SW 1271 (cell line): ENCODE measurements around the gene ELAC1.
"Not testable (repeated sequence)": the region's sequence is repeated elsewhere in the genome, so short reads cannot be mapped to it uniquely, and the experiment has no call there.

Source experiments
- DNase-seq, 2 experiments: peaks; one replicate each; lab custom pipeline; 2025; lab: John Stamatoyannopoulos, UW

The ELAC1 gene, protein sequence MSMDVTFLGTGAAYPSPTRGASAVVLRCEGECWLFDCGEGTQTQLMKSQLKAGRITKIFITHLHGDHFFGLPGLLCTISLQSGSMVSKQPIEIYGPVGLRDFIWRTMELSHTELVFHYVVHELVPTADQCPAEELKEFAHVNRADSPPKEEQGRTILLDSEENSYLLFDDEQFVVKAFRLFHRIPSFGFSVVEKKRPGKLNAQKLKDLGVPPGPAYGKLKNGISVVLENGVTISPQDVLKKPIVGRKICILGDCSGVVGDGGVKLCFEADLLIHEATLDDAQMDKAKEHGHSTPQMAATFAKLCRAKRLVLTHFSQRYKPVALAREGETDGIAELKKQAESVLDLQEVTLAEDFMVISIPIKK

GRCh38 chr18:50967714-50968661 is at the start of gene ELAC1:
ELAC1 (plus strand) TSS chr18:50968040; CDS start chr18:50974405, 6,365 bp downstream.
- DNase-seq, result peak; percentile 10 to 47

DNA sequence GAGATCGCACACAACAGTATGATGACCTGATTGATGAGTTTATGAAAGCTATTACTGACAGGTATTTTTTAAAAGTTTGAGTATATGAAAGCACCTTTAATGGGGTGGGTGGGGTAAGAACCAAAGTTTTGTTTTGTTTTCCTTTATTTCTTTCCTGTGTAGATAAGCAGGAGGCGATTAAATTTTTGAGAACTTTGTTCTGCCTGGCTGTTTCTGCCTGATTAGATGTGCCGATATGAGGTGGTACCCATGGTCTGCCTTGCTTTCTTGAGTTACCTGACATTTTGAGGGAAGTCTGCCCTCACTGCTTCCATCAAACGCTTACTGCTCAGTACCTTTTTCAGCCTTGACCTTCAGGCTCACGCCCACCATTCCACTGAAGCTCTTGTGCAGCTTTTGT is 49.7 kb upstream of the ELAC1 start:
- DNase-seq, result no peak

DNA sequence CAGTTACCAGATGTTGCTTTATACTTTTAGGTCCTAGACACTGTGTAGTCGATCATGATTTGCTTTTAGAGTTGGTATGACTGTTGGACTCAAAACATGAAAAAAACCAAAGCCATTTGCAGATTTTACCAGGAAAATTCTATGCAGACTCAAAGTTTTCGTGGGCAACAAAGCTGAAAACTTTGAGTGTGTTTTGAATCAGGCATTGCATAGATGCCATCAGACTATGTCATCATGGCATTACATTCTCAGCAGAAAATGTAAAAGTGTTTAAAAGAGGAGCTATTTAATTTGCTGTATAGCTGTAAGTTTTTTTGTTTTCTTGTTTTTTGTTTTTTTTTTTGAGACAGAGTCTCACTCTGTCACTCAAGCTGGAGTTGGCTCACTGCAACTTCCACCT is 43.5 kb upstream of the ELAC1 start:
- DNase-seq, result no peak

- DNase-seq, result no peak
Observed at GRCh38 chr18:50926521-50926920, 41.3 kb upstream of the ELAC1 start.

- DNase-seq, result no peak
Observed at GRCh38 chr18:50928551-50928950, 39.3 kb upstream of the ELAC1 start.

- no peak for DNase-seq
Observed at GRCh38 chr18:50933684-50934083, 34.2 kb upstream of the ELAC1 start.

GRCh38 chr18:50934545-50935211 is 33.2 kb upstream of the ELAC1 start:
- DNase-seq, result no peak

GRCh38 chr18:50935493-50936191 is 32.2 kb upstream of the ELAC1 start:
- DNase-seq, result no peak

GRCh38 chr18:50937183-50937582 is 30.7 kb upstream of the ELAC1 start:
- no peak for DNase-seq

DNA sequence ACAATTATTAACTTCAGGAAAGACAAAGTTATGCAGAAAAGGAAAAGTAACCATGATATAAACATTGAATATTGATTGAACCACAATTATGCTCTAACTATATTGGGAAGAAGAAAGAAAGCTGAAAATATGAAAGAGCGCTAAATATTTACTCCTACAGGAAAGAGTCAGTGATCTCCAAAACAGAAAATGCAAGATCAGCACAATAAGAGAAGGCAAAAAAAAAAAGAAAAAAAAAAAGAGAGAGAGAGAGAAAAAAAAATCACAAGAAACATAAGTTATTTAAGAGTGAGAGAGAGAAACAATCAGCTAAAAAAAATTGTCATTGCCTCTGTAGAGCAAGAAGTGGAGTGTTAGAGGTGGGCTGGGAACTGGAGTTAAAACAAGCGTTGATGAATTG is 28.9 kb upstream of the ELAC1 start:
- DNase-seq, result no peak

DNA sequence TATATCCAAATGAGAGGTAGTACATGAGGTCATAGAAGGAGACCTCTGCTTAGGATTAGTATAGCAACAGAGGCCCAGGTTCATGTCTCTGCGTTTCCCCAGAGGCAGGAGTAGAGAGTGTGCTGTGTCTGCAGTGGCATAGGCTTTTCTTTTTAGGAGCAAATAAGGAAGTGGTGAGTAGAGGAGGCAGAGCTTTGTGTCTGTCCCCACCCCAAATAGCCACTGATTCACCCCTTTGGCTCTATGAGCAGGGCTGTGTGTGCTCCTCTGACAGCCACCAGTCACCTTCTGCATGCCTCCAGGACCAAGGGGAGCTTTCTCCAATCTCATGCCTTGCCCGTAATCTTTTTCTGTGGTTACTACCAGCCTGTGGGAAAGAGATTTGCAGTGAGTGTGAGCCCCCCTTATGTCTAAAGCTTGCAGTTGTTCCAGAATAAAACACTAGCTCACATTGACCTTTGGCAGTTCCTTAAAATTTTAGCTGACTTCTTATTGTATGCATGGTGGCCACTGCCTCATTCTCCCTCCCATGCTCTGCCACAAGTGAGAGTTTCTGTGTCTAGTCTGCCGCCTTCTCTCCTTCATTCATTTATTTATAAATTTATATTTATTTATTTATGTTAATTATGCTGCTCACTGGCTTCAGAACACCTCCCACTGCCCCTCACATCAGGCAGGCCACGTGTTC is 23.5 kb upstream of the ELAC1 start:
- DNase-seq, result no peak

DNA sequence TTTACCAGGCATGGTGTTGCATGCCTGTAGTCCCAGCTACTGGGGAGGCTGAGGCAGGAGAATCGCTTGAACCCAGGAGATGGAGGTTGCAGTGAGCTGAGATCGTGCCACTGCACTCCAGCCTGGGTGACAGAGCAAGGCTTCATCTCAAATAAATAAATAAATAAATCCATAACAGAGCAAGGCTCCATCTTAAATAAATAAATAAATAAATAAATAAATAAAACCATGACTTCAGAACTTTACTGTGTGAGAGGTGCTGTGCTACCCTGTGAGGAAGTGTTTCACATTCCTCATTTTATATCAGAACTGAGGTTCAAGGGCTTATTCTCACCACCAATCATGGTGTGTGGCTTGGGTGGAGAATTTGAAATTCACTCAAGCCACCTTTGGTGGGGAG is 21.9 kb upstream of the ELAC1 start:
- not testable (repeated sequence) for DNase-seq

DNA sequence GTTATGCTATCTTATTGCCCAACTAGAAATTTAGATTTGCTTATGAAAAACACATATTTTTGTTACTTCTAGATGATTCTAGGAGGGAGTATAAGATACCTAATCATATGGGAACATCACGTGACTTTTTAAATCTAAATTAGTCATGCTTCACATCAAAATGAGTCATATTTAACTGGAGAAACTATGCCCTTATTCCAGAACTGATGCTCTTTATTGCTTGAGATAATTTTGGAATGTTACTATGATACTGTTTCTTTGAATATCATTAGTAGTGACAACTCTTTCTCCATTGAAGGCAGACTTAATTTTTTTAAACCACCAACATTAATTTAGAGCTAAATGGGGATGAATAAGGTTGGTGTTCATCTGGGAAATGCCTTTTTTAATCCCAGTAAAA is 19.9 kb upstream of the ELAC1 start:
- DNase-seq, result no peak

DNA sequence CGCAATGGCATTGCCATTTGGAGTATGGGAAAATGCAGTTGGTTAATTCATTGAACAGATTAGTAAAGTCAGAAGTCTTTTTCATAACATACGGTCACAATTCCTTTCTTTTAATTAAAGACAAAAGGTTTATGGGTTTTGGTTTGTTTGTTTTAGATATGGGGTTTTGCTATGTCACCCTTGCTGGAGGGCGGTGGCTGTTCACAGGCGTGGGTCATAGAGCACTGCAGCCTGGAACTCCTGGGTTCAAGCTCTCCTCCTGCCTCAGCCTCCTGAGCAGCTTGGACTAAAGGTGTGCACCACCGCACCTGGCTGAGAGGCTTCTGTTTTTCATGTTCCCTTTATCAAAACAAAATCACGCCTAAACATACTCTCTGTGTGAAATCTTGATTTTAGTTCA is 18.7 kb upstream of the ELAC1 start:
- DNase-seq, result no peak

DNA sequence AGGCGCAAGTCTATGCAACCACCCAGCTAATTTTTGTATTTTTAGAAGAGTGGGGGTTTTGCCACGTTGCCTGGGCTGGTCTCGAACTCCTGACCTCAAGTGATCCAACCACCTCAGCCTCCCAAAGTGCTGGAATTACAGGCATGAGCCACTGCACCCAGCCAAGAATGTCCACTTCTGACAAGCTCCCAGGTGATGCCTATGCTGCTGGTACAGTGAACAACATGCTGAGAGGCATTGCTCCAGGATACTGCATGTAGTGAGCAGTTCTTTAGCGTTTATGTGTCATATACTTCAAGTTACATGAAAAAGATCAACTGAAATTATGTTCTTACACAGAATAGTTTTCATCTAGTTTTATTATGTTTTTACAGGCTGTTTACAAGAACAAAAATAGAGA is 17.2 kb upstream of the ELAC1 start:
- DNase-seq, result no peak

DNA sequence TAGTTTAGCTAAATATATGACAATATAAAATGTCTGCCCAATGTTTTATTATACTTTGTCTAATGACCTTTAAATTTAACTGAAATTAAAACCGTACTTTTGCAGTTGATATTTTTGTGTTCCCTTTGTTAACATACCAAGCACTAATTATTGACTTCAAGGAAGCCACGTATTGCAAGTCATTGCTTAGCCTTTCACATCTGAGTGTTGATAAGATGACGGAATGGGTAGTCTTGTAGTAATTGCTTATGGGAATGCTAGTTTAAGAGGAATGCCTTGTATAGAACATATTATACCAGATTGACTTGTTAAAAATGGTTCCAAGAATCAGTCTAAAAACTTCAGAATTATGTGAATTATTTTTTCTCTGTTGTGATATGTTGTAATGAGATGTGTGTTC is 14.0 kb upstream of the ELAC1 start:
- DNase-seq, result no peak

- DNase-seq, result no peak
Observed at GRCh38 chr18:50955253-50955652, 12.6 kb upstream of the ELAC1 start.

GRCh38 chr18:50956116-50956515 is 11.7 kb upstream of the ELAC1 start:
- DNase-seq, result no peak

GRCh38 chr18:50961974-50962373 is 5.9 kb upstream of the ELAC1 start:
- DNase-seq, result no peak

- DNase-seq, result no peak
Observed at GRCh38 chr18:50969448-50969847, 1.6 kb downstream of the ELAC1 start.

- DNase-seq, result no peak
Observed at GRCh38 chr18:50970006-50970405, 2.2 kb downstream of the ELAC1 start.
